22Rv1 (cell line): ENCODE measurements around the gene SCN3A.

ENCODE experiments used
- ZFX ChIP-seq: fragments of 450-650 bp; IDR thresholded peaks from 2 replicates; pipeline ENCODE4 v1.6.1; 2017; ENCODE audit warnings: antibody characterized with exemption, borderline replicate concordance
- TF ChIP-seq, protein P1 (sequence below): fragments of 450-650 bp; IDR thresholded peaks from 2 replicates; pipeline ENCODE4 v1.5.1; 2017; ENCODE audit warnings: mild to moderate bottlenecking

DNA sequence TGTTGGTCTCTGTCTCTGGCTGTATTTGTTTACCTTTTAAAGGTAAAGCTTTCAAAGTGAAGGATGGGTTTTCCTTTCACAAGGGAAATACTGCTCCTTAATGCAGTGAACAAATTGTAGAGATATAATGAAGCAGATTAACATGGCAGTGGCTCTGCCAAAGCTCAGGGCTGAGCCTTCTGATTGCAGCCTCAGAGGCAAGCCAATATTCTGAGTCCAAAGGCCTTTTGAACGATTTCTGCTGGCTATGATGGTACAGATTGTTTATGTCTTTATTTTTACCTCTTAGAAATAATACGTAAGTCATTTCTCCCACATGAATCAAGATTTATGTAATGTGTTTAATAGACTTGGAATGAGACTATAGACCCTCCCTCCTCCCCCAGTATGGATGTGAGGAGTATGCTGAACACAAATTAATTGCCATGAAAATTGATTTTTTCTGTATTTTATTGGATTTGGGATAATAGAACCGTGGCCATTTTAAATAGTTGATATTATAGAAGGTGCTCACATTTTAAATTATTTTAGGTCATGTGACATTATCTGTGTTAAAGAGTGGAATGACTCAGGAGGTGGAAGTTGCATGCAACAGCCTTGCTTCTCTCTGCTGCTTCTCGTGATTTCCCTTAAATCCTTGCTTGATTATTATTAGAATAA, 36.1 kb upstream of the SCN3A start:
- TF ChIP-seq, protein P1, sequence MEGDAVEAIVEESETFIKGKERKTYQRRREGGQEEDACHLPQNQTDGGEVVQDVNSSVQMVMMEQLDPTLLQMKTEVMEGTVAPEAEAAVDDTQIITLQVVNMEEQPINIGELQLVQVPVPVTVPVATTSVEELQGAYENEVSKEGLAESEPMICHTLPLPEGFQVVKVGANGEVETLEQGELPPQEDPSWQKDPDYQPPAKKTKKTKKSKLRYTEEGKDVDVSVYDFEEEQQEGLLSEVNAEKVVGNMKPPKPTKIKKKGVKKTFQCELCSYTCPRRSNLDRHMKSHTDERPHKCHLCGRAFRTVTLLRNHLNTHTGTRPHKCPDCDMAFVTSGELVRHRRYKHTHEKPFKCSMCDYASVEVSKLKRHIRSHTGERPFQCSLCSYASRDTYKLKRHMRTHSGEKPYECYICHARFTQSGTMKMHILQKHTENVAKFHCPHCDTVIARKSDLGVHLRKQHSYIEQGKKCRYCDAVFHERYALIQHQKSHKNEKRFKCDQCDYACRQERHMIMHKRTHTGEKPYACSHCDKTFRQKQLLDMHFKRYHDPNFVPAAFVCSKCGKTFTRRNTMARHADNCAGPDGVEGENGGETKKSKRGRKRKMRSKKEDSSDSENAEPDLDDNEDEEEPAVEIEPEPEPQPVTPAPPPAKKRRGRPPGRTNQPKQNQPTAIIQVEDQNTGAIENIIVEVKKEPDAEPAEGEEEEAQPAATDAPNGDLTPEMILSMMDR = no peak
- TF ChIP-seq ZFX = no peak
